HFF-Myc (cell line): ENCODE measurements around the gene SPRY4.
"Not testable (repeated sequence)": the region's sequence is repeated elsewhere in the genome, so short reads cannot be mapped to it uniquely, and the experiment has no call there.

ENCODE experiments used
- DNase-seq: peaks from one replicate; pipeline ENCODE4 v3.0.0-alpha.2; 2011; ENCODE audit warnings: low read depth; ENCODE audit errors: extremely low read depth
- H3K4me3 ChIP-seq: replicated peaks from 2 replicates; pipeline ENCODE4 v1.5.1; 2011; ENCODE audit warnings: low read depth, mild to moderate bottlenecking, control low read depth, low read length
- CTCF ChIP-seq: IDR thresholded peaks from 2 replicates; pipeline ENCODE4 v1.5.1; 2012; ENCODE audit warnings: mild to moderate bottlenecking, low read depth, low read length, control low read depth; ENCODE audit errors: missing control alignments

SPRY4 gene

GRCh38 chr5:142281008-142281367 is 43.8 kb downstream of the SPRY4 start:
- TF ChIP-seq CTCF, result no peak
- no peak for DNase-seq
- no peak overlapping the region for H3K4me3 ChIP-seq

- DNase-seq, result no peak
- no peak overlapping the region for H3K4me3 ChIP-seq
- no peak for TF ChIP-seq CTCF
Observed at GRCh38 chr5:142280066-142281007, 44.5 kb downstream of the SPRY4 start.

GRCh38 chr5:142278627-142279026 is 46.2 kb downstream of the SPRY4 start:
- no peak for TF ChIP-seq CTCF
- DNase-seq, result no peak
- no peak overlapping the region for H3K4me3 ChIP-seq

- no peak for DNase-seq
- no peak for TF ChIP-seq CTCF
- no peak overlapping the region for H3K4me3 ChIP-seq
Observed at GRCh38 chr5:142277796-142278195, 47.0 kb downstream of the SPRY4 start.

- DNase-seq, result no peak
- H3K4me3 ChIP-seq, result no peak overlapping the region
- TF ChIP-seq CTCF, result no peak
Observed at GRCh38 chr5:142276517-142276916, 48.3 kb downstream of the SPRY4 start.

GRCh38 chr5:142275496-142275895 is 49.3 kb downstream of the SPRY4 start:
- no peak for TF ChIP-seq CTCF
- H3K4me3 ChIP-seq, result no peak overlapping the region
- no peak for DNase-seq

GRCh38 chr5:142272596-142272995 is 52.2 kb downstream of the SPRY4 start:
- not testable (repeated sequence) for DNase-seq, H3K4me3 ChIP-seq

GRCh38 chr5:142264084-142264483 is 60.7 kb downstream of the SPRY4 start:
- H3K4me3 ChIP-seq, DNase-seq: not testable (repeated sequence)
